NCI-H526 (cell line): ENCODE data around the gene ACADSB.

Experiments used
- DNase-seq, 2 experiments: peaks; one replicate each; lab custom pipeline; 2025; lab: John Stamatoyannopoulos, UW

Gene ACADSB

DNA sequence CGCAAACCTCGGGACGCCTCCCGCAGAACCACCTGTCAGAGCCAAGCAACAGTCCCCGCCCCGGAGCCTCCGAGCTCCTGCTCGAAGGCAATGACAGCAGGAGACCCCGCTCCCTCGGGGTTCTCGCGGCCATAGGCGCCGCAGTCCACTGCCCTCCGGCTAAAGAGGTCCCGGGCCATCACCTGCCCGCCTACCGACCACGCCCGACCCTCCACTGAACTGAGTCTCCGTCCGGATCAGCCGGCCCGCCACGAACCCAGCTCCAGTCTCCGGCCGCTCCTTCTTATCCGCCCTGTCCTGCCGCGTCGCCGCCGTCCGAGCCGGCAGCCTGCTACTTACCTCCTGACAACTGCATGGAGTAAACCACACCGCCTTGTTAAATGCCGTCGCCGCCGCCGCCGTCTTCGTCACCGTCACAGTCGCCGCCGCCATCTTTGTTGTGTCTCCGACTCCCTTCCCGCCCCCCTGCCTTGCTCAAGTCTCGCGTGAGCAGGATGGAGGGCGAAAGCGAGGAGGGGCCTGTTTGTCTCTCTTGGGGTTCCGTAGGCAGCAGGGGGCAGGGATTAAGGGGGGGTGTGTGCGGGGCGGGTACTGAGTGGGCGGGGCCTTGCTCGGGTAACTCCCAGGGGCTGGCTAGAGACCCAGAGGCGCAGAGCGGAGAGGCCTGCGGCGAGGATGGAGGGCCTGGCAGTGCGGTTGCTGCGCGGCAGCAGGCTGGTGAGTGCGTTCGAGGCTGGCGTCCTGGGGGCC lies at the start of gene ACADSB, which contains the start of gene IKZF5:
ACADSB (plus strand) TSS at position 652 of the 750 bp plus-strand sequence; CDS start at position 676, 24 bp downstream.
IKZF5 (minus strand) TSS at position 441 of the 750 bp plus-strand sequence. CDS start 10,170 bp downstream, outside the sequence.
- DNase-seq: peak; percentile 90 to 97

DNA sequence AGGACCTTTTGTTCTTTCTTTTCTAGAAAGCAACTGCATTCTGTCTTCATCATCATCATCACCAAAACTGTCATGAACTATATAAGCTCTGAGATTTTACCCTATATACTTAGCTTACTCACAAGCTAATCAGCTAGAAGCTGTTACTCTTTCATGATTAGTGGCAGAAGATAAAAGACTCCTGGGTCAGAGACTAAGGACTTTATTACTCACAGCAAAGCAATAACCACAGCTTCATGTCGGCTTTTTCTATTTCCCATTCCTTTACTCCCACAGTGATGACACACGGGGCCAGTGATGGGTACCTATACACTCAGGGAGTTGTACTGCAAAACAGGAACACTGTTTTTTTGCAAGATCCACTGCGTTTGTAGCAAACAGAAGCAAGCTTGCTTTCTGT lies 46.4 kb upstream of the ACADSB start:
- DNase-seq: no peak

DNA sequence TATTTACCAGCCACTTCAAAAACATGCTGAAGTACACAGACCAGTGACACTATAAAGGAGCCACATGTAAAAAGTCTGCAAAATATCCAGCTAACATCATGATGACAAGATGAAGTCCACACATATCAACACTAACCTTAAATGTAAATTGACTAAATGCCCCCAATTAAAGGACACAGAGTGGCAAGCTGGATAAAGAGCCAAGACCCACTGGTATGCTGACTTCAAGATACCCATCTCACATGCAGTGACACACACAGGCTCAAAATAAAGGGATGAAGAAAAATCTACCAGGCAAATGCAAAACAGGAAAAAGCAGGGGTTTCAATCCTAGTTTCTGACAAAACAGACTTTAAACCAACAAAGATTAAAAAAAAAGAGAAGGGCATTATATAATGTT lies 41.9 kb upstream of the ACADSB start:
- no peak for DNase-seq

DNA sequence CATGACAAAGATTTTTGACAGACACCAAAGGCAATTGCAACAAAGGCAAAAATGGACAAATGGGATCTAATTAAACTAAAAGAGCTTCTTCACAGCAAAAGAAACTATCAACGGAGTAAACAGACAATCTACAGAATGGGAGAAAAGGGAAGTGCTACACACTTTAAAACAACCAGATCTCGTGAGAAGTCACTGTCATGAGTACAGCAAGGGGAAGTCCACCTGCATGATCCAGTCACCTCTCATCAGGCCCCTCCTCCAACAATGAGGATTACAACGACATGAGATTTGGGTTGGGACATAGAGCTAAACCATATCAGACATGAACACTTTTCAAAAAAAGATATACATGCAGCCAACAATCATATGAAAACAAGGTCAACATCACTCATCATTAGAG lies 40.1 kb upstream of the ACADSB start:
- DNase-seq: no peak

DNA sequence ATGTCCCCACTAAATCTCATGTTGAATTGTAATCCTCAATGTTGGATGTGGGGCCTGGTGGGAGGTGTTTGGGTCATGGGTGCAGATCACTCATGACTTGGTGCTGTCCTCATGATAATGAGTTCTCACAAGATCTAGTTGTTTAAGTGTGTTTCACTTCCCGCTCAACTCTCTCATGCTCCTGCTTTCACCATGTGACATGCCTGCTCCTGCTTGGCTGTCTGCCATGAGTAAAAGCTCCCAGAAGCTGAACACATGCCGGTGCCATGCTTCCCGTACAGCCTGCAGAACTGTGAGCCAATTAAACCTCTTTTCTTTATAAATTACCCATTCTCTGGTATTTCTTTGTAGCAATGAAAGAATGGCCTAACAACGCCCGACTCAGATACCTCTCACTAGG lies 34.8 kb upstream of the ACADSB start:
- DNase-seq: no peak

DNA sequence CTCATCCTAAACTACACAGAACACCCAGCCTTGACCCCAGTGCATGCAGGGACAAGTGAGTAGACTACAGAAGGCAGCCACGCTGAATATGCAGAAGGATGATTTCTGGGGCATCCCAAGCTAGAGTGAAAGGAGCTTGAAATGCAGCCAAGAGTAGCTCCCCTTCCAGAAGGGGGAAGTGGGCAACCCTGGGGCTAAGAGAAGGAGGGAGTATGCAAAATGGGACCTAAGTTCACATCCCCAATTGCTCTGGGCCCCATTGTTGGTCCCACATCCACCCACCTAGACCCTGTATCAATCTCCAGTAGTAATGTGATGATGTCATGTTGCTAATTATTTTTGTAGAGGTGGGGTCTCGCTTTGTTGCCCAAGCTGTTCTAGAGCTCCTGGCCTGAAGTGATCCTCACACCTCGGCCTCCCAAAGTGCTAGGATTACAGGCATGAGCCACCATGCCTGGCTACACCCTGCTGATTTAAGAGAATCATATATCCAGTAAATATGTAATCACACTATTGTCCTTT lies 34.2 kb upstream of the ACADSB start:
- DNase-seq: no peak

DNA sequence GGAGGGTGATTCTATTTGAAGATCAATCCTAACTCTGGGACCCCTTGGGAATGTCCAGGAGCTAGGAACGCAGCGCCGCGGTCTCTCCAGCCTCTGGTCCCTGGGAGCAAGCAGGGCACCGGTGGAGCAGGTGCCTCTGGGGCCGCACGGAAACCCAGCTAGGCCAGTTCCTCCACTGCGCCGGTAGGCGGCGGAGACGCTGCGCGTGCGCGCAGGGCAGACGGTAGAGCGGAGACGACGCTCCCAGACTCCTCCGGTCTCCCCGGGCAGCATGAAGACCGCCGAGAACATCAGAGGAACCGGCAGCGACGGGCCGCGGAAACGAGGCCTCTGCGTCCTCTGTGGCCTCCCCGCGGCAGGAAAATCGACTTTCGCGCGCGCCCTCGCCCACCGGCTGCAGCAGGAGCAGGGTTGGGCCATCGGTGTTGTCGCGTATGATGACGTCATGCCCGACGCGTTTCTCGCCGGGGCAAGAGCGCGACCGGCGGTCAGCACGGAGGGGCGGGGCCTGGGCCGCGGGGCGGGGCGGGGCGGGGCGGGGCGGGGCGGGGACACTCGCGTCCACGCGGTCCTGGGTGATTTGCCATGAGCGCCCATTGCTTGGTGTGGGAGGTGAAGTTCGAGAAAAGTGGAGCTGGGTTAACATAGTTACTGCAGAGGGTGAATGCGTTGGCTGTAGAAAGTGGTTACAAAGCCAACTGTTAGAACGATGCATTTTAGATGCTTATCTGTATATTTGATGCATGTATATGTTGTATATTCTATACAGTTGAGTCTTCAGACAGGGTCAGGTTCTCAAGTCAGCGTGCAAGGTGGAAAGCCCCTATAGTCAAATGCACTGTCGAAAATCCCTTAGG lies 28.4 kb upstream of the ACADSB start, which contains the start of gene PSTK:
PSTK (plus strand) TSS at position 193 of the 857 bp plus-strand sequence; CDS start at position 272, 79 bp downstream.
- DNase-seq: peak; percentile 63 to 89

DNA sequence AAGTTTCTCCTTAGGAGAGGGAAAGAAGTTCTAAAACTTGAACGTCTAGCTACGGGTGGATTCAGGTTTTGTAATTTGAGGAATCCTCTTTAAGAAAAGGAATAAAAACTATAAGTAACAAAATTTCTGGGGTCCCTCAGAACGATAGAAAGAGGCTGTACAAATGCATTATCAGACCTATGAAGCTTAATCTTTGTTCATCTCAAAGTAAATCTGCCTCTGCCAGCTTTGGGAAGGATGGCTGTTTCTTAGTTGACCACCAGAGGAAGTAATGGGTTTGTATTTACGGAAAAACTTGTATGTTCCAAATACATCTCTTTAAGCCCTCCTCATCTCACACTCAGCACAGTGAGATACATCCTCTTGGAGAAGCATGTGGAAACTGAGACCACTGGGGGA lies 27.7 kb upstream of the ACADSB start:
- DNase-seq: peak; percentile 44 to 54

DNA sequence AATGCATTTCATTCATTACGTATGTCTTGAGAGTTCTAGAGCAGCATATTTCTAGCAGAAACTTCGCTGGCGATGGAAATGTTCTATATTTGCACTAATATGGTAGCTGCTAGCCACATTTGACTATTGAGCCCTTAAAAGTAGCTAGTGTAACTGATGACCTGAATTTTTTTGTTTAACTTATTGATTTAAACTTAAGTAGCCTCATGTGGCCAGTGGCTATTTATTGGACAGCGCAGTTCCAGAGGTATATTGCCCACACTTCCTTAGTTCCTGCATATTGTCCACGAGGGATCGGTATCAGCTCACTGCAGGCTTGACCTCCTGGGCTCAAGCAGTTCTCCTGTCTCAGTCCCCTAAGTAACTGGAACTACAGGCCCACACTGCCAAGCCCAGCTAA lies 24.9 kb upstream of the ACADSB start:
- DNase-seq: no peak

DNA sequence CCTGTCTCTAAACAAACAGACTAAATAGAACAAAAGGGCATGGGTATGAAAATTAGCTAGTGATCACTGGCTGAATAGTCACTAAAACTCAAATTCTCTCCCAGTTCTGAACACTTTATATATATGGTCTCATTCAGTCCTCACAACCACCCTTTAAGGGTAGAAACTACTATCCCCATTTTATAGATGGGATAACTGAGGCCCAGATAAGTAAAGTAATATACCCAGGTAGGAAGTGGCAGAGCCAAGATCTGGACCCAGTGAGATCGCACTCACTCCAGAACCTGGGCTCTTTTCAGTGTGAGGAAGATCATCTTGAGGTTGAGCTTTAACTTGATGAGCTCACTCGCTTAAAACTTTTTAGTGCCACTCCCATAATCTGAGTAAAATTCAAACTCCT lies 24.1 kb upstream of the ACADSB start:
- DNase-seq: no peak

DNA sequence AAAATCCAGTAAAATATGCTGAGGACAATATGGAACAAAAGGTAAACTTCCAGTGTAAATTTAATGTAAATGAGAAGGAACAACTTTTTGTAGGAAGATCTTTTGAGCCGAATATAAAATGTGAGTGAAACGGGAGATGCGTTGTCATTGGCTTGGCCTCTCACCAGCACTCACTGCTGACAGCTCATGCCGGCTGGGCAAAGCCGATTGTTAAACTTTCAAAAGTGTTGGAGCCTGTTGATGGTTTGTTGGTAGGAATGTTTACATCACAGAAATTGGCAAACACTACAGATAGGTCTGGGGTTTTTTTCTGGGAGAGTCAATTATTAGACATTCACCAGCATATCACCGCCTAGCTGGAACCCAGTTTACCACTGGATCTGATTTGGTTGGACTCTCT lies 22.5 kb upstream of the ACADSB start:
- DNase-seq: no peak

DNA sequence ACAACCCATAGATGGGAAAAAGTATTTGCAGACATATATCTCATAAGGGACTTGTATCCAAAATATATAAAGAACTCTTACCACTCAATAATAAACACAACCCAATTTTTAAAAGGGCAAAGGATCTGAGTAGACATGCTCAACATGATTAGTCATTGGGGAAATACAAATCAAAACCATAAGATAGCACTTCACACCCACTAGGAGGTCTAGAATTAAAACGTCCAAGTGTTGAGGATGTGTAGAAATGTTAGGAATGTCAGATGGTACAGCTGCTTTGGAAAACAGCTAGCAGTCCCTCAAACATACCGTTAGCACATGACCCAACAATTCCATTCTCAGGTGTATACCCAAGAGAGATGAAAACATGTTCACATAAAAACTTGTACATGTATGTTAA lies 20.3 kb upstream of the ACADSB start:
- DNase-seq: no peak

DNA sequence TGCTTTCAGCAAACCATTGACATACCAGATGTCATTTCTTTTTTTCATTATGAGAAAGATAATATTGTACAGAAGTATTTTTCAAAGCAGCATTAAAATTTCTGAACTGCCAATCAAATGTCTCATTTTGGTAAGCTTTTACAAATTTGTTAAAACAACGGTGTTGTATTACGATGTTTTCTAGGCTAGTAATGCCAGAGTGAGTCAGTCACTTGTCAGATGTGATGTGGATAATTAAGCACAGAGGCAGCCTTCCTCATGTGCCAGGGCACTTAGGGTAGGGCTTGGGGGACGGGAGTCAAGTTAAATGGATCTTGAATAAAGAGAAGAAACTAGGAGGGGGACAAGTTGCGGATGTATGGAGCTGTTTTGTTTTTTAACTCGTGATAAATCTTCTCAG lies 18.5 kb upstream of the ACADSB start:
- no peak for DNase-seq

DNA sequence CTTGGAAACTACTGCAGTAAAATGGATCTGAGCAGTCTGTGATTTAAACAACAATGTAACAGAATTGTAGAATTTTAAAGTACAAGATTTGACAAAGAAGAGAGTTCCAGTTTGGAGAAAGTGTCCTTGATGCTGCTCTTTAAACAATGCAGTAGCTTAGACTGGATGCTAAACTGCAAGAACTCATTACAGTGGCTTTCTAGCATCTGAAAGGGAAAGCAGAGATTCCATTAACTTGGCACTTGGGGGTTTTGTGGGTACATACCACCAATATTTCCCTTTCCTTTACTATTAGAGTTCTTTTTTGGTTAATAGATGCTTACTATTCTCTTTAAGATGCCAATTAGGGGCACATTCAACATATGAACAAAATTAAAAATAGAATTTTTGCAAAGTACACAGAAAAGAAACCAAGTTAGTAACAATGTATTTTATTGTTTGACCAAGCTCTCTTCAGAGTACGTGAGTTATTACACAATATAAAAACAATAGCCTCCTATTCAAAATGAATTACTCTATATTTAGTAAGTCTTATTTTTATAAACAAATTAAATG lies 16.7 kb upstream of the ACADSB start:
- DNase-seq: no peak

DNA sequence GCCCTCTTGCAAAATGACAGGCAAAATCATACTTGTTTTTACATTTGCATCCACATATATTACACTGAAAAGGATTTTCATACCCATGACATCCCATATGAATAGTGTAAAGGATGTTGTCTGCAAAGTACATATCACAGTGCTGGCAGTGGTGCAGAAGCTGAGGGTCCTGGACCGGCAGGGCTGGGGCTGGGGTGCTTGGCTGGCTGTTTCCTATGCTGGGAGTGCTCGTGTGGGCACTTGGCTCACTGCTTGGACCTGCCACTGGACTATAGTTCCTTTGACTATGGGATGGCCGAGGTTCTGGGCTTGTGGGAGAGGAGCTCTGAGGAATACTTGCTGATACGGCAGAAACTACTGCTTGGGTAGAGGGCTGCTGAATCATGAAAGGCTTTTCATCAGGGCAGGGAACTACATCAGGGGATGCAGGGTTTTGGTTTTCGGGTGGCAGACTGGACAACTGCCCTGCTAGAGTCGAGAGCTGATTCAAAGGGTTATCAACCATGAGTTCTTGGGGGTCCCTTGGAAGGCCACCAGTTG lies 14.9 kb upstream of the ACADSB start:
- DNase-seq: no peak

DNA sequence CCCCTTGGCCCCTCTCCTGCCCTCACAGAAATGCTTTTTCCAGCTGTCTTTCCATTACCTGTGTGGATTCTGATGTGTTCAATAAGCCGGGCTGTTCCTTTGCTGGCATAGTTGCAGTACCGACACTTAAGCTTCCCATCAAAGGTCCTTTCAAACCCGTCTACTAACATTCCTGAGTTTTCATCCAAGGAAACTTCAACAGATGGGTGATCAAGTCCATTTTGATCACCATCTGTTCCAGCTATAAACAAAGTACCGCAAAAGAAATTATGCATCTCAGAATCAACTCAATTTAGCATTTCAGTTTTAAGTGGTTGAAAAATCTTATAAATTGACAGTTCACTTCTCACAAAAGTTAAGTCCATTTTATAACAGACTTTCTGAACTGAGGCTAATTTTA lies 12.9 kb upstream of the ACADSB start:
- DNase-seq: no peak

DNA sequence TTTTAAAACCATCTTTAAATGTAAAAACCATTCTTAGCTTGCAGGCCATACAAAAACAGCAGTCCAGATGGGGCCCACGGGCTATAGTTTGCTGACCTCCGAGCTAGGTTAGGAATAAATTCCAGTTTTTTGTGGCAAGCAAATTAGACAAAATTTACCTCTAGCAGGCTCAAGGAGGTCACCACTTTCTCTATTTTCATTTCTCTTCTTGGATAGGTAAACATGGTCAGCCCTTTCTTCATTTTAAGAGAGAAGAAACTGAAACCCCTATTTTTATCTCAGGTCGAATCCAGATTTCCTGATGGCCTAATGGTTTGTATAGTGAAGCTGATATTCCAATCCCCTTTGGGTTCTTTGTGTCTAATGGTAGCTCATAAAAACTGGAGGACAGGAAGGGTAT lies 10.9 kb upstream of the ACADSB start:
- DNase-seq: no peak

DNA sequence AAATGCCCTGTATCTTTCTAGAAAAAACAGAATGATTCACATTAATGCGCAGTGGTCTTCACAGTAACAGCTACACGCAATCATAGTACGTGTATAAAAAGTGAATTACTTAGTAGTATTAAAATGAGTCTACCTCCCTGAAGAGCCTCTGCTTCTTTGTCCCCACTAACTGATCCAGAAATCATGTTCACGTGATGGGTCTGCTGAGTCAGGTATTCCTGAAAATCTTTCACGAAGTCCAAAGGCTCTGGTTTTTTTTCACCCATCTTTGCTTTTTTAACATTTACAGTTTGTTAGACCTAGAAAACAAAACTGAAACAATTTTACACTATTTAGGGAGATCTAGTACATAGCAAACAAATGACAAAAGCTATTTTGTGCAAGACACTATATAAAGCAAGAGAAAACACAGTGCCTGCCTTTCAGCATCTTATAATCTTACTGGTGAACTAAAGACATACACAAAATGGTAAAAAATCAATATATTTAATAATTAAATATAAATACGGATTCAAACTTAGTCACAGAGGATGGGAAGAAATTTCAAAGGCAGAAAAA lies 10.4 kb upstream of the ACADSB start:
- no peak for DNase-seq

DNA sequence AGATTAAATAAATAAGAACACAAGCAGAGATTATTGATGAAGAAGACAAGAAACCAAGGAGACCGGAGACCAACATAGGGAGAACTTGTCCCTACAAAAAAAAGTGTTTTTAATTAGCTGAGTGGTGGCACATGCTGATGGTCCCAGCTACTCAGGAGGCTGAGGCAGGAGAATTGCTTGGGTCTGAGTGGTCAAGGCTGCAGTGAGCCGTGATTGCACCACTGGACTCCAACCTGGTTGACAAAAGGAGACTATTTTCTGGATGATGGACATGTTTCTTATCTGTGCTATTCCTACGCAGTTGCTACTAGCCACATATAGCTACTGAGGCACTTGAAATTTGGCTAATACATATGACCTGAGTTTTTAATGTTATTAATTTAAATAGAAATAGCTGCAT lies 9.9 kb upstream of the ACADSB start:
- no peak for DNase-seq

DNA sequence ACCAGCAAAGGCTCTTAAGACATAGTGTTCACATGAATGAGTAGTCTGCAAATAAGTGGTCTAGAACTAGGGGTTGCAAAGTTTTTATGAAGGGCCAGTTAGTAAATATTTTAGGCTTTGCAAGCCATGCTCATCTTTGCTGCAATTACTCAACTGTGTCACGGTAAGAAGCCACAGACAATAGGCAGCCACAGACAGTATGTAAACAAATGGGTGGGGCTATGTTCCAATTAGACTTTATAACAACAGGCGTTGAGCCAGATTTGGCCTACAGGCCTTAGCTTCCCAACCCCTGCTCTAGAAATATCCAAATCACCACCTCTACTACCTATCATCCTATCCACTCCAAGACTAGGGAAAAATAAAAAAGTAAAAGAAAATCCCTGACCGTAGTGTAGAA lies 9.5 kb upstream of the ACADSB start:
- peak; percentile 19 to 66 for DNase-seq

DNA sequence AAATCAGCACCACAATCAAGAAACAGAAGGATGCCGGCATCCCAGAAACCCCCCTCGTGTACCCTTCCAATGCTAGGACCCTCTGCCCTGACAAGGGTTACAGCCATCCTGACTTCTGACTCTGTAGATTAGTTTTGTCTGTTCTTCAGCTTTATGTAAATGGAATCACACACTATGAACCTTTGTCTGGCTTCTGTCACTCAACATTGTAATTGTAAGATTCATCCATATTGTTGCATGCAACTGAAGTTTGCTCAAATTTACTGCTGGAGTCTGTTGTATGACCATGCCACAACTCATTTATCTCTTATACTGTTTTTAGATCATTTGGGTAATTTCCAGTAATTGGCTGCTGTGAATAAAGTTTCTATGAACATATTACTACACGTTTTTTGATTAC lies 8.7 kb upstream of the ACADSB start:
- DNase-seq: peak in 1 of 2 experiments; percentile 27

DNA sequence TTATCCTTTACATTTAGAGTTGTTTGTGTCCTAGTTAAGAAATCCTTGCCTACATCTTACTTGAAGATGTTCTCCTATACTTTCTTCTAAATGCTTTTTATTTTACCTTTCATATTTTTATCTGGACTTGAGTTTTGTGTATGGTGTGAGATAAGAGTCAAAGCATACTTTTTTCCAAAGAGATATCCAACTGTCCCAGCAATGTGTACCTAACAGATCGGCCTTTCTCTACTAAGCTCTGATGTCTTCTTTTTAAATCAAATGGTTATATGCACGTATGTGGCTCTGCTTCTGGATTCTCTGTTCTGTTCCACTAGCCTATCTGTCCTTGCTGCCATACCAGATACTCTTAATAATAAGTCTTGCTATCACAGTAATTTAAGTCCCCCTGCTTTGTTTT lies 7.4 kb upstream of the ACADSB start:
- no peak for DNase-seq
